Dendritic cell treated with granulocyte-macrophage colony-stimulating factor and Interleukin-4, amounts not matched to agents 40 ng/mL and 50 ng/mL, for 4 days (primary cell): ENCODE results near the gene LRP11.
"Not testable (repeated sequence)": the region's sequence is repeated elsewhere in the genome, so short reads cannot be mapped to it uniquely, and the experiment has no call there.

ENCODE experiments used
- H3K27ac Mint-ChIP-seq: one replicate; pipeline ENCODE4 v1.8.0; 2022; ENCODE audit warnings: mild to moderate bottlenecking, mixed read lengths
- H3K27me3 Mint-ChIP-seq: one replicate; pipeline ENCODE4 v1.8.0; 2022; ENCODE audit warnings: mild to moderate bottlenecking, mixed read lengths
- H3K36me3 Mint-ChIP-seq: one replicate; pipeline ENCODE4 v1.8.0; 2022; ENCODE audit warnings: low read depth, mixed read lengths
- H3K4me1 Mint-ChIP-seq: one replicate; pipeline ENCODE4 v1.8.0; 2022; ENCODE audit warnings: low read depth, mixed read lengths
- H3K4me3 Mint-ChIP-seq: one replicate; pipeline ENCODE4 v1.8.0; 2022; ENCODE audit warnings: mild to moderate bottlenecking, moderate library complexity, mixed read lengths
- H3K9me3 Mint-ChIP-seq: one replicate; pipeline ENCODE4 v1.8.0; 2022; ENCODE audit warnings: mixed read lengths
- intact Hi-C: fragments of 100-400 bp; cut with micrococcal nuclease; formaldehyde crosslinking; loops from one replicate; pipeline ENCODE4 v1.15.0; 2022

Gene LRP11

GRCh38 chr6:149901444-149902140 lies 37.4 kb upstream of the LRP11 start:
- intact Hi-C loops = no loop called here
- Mint-ChIP-seq H3K4me3 (no peak overlapping the region), H3K27ac (no peak overlapping the region), H3K27me3 (no peaks in the 10 kb centered on the region), H3K36me3 (no peaks in the 10 kb centered on the region), H3K9me3 (no peaks in the 10 kb centered on the region), H3K4me1 (no peaks in the 10 kb centered on the region)

- no peak overlapping the region for H3K27ac Mint-ChIP-seq
- no peaks in the 10 kb centered on the region for H3K9me3 Mint-ChIP-seq
- H3K36me3 Mint-ChIP-seq = no peaks in the 10 kb centered on the region
- H3K4me1 Mint-ChIP-seq = peaks cover 4% of the 10 kb centered on the region
- no peaks in the 10 kb centered on the region for H3K27me3 Mint-ChIP-seq
- intact Hi-C loops = no loop called here
- no peak overlapping the region for H3K4me3 Mint-ChIP-seq
These were observed 36.7 kb upstream of the LRP11 start for GRCh38 chr6:149900620-149901443.

- peaks cover 8% of the 10 kb centered on the region for H3K4me1 Mint-ChIP-seq
- H3K9me3 Mint-ChIP-seq = no peaks in the 10 kb centered on the region
- no peaks in the 10 kb centered on the region for H3K27me3 Mint-ChIP-seq
- intact Hi-C loops = no loop called here
- H3K27ac Mint-ChIP-seq = no peak overlapping the region
- H3K4me3 Mint-ChIP-seq = no peak overlapping the region
- H3K36me3 Mint-ChIP-seq = no peaks in the 10 kb centered on the region
These were observed 35.9 kb upstream of the LRP11 start for GRCh38 chr6:149899926-149900619.

GRCh38 chr6:149899486-149899885 lies 35.3 kb upstream of the LRP11 start:
- Mint-ChIP-seq H3K9me3 (no peaks in the 10 kb centered on the region), H3K36me3 (no peaks in the 10 kb centered on the region), H3K27ac (no peak overlapping the region), H3K4me3 (no peak overlapping the region), H3K27me3 (no peaks in the 10 kb centered on the region), H3K4me1 (peaks cover 11% of the 10 kb centered on the region)
- intact Hi-C loops = no loop called here

GRCh38 chr6:149898966-149899365 lies 34.8 kb upstream of the LRP11 start:
- no peaks in the 10 kb centered on the region for H3K9me3 Mint-ChIP-seq
- H3K4me1 Mint-ChIP-seq = peaks cover 11% of the 10 kb centered on the region
- intact Hi-C loops = no loop called here
- H3K36me3 Mint-ChIP-seq = no peaks in the 10 kb centered on the region
- no peak overlapping the region for H3K4me3 Mint-ChIP-seq
- H3K27ac Mint-ChIP-seq = no peak overlapping the region
- no peaks in the 10 kb centered on the region for H3K27me3 Mint-ChIP-seq

- intact Hi-C loops = no loop called here
- Mint-ChIP-seq H3K4me1 (peaks cover 11% of the 10 kb centered on the region), H3K9me3 (no peaks in the 10 kb centered on the region), H3K27me3 (no peaks in the 10 kb centered on the region), H3K27ac (no peak within 1 kb of the TSS), H3K36me3 (no peaks in the 10 kb centered on the region), H3K4me3 (no peak within 1 kb of the TSS)
These were observed 33.9 kb upstream of the LRP11 start, which contains the start of gene RAET1E for GRCh38 chr6:149897855-149898744. Gene RAET1E (minus strand): TSS chr6:149898113. CDS start chr6:149890901, 7,212 bp downstream.

GRCh38 chr6:149897015-149897697 lies 33.0 kb upstream of the LRP11 start:
- Mint-ChIP-seq H3K4me3 (no peak overlapping the region), H3K4me1 (peaks cover 11% of the 10 kb centered on the region), H3K9me3 (no peaks in the 10 kb centered on the region), H3K36me3 (no peaks in the 10 kb centered on the region), H3K27me3 (no peaks in the 10 kb centered on the region), H3K27ac (no peak overlapping the region)
- intact Hi-C loops = no loop called here

GRCh38 chr6:149896491-149896890 lies 32.3 kb upstream of the LRP11 start:
- intact Hi-C loops = no loop called here
- Mint-ChIP-seq H3K36me3 (no peaks in the 10 kb centered on the region), H3K27me3 (no peaks in the 10 kb centered on the region), H3K9me3 (no peaks in the 10 kb centered on the region), H3K27ac (no peak overlapping the region), H3K4me1 (peaks cover 11% of the 10 kb centered on the region), H3K4me3 (no peak overlapping the region)

GRCh38 chr6:149895833-149896271 lies 31.7 kb upstream of the LRP11 start:
- Mint-ChIP-seq H3K36me3 (no peaks in the 10 kb centered on the region), H3K27me3 (no peaks in the 10 kb centered on the region), H3K4me1 (peaks cover 11% of the 10 kb centered on the region), H3K27ac (no peak overlapping the region), H3K4me3 (no peak overlapping the region), H3K9me3 (no peaks in the 10 kb centered on the region)
- intact Hi-C loops = no loop called here

GRCh38 chr6:149895048-149895590 lies 31.0 kb upstream of the LRP11 start:
- intact Hi-C loops = no loop called here
- Mint-ChIP-seq H3K36me3 (no peaks in the 10 kb centered on the region), H3K9me3 (no peaks in the 10 kb centered on the region), H3K4me1 (peaks cover 11% of the 10 kb centered on the region), H3K27ac (no peak overlapping the region), H3K4me3 (no peak overlapping the region), H3K27me3 (no peaks in the 10 kb centered on the region)

- intact Hi-C loops, H3K27ac Mint-ChIP-seq, H3K9me3 Mint-ChIP-seq, H3K36me3 Mint-ChIP-seq, H3K4me3 Mint-ChIP-seq, H3K27me3 Mint-ChIP-seq: not testable (repeated sequence)
- peaks cover 17% of the 10 kb centered on the region for H3K4me1 Mint-ChIP-seq
These were observed 27.7 kb upstream of the LRP11 start for GRCh38 chr6:149891864-149892263.

GRCh38 chr6:149891259-149891658 lies 27.1 kb upstream of the LRP11 start:
- H3K27me3 Mint-ChIP-seq = no peaks in the 10 kb centered on the region
- H3K4me3 Mint-ChIP-seq = no peak overlapping the region

GRCh38 chr6:149890629-149891045 lies 26.5 kb upstream of the LRP11 start:
- H3K4me1 Mint-ChIP-seq = peaks cover 10% of the 10 kb centered on the region
- H3K27me3 Mint-ChIP-seq = no peaks in the 10 kb centered on the region
- intact Hi-C loops = no loop called here
- no peaks in the 10 kb centered on the region for H3K9me3 Mint-ChIP-seq
- no peaks in the 10 kb centered on the region for H3K36me3 Mint-ChIP-seq
- peak overlapping the region; percentile 52 for H3K27ac Mint-ChIP-seq
- no peak overlapping the region for H3K4me3 Mint-ChIP-seq

More at GRCh38 chr6:149891259-149891658, 27.1 kb upstream of the LRP11 start:
- Mint-ChIP-seq H3K9me3 (no peaks in the 10 kb centered on the region), H3K27ac (peak overlapping the region; percentile 52), H3K4me1 (peaks cover 17% of the 10 kb centered on the region), H3K36me3 (no peaks in the 10 kb centered on the region)
- intact Hi-C loops = no loop called here
